ENCODE data around the gene DNAJB9.

DNA sequence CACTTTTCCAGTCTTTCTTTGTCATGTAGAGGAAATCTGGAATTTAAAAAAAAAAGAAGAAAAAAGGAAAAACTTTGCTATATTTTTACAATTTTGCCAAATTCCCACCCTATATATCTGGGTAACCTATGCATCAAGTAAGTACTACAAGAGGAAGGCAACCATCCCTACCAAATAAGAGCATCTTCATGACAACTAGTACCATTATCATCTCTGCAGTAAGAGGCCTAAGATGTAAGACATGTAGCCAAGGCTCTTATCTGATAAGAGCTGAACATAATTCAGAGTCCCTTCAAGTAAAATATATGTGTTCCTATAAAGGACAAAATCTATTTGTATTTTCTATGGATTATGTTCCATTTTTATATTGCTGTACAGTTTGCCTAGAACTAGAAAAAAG lies 3.7 kb upstream of the DNAJB9 start:
- TF ChIP-seq, protein P1, sequence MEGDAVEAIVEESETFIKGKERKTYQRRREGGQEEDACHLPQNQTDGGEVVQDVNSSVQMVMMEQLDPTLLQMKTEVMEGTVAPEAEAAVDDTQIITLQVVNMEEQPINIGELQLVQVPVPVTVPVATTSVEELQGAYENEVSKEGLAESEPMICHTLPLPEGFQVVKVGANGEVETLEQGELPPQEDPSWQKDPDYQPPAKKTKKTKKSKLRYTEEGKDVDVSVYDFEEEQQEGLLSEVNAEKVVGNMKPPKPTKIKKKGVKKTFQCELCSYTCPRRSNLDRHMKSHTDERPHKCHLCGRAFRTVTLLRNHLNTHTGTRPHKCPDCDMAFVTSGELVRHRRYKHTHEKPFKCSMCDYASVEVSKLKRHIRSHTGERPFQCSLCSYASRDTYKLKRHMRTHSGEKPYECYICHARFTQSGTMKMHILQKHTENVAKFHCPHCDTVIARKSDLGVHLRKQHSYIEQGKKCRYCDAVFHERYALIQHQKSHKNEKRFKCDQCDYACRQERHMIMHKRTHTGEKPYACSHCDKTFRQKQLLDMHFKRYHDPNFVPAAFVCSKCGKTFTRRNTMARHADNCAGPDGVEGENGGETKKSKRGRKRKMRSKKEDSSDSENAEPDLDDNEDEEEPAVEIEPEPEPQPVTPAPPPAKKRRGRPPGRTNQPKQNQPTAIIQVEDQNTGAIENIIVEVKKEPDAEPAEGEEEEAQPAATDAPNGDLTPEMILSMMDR (IDR thresholded peaks at IDR 0.05; ENCODE audit: poor library complexity) = no peak
- TF ChIP-seq EZH2phosphoT487 (IDR thresholded peaks at IDR 0.05; ENCODE audit: low read depth, severe bottlenecking, unreplicated experiment) (no peak), EZH2 (IDR thresholded peaks at IDR 0.05; ENCODE audit: borderline replicate concordance) (no peak)

All from hepatocyte (in vitro differentiated cells).